ENCODE data around the gene USP34. TPM values are rescaled to one million over a fixed set of nuclear protein-coding genes. Genes with fewer than 3 reads are reported as not detected.

Gene USP34
- total and polyA plus RNA-seq, 2 of the 8 experiments (the other 6 are each of a cell fraction or from before 2014, with no cell fraction given) = 56.7 to 91.7 TPM

- peak overlapping the region; percentile 4; the same call in 1 of the 2 replicates for H3K18ac ChIP-seq (ENCODE audit: extremely low read depth, low read length)
- peaks cover 10% of the 10 kb centered on the region for H3K23me2 ChIP-seq (ENCODE audit: low read depth, low read length)
- no peak overlapping the region for H4K91ac ChIP-seq (replicated peaks; ENCODE audit: insufficient read length, low read length)
- no peak overlapping the region for H4K5ac ChIP-seq (ENCODE audit: insufficient read length, low read depth, low read length)
- H3K4ac ChIP-seq (replicated peaks; ENCODE audit: insufficient read length, low read depth, low read length) = no peak overlapping the region
- peak overlapping the region; percentile 84 for H4K8ac ChIP-seq (ENCODE audit: extremely low read depth, insufficient read depth, low read length)
- H2AFZ ChIP-seq (ENCODE audit: low read length) = 0 out of 2 replicates have a peak overlapping the region, but pooled peaks have one; percentile 9
- no peak overlapping the region for H3K23ac ChIP-seq (ENCODE audit: insufficient read length)
- no peak for FAIRE-seq
- H2BK5ac ChIP-seq (ENCODE audit: low read depth, low read length) = peak overlapping the region; percentile 0; the same call in 1 of the 2 replicates
- peak in 1 of 2 experiments; percentile 64 for DNase-seq (ENCODE audit: low read depth in 1 of 2, low spot score in 2 of 2)
- no peak overlapping the region for H2BK12ac ChIP-seq (ENCODE audit: low read depth, low read length)
- TF ChIP-seq TCF12 (IDR thresholded peaks at IDR 0.05; ENCODE audit: low read depth, low read length) = no peak
- no peak for TF ChIP-seq ASH2L (IDR thresholded peaks at IDR 0.05; ENCODE audit: low read length)
- TF ChIP-seq RAD21 (IDR thresholded peaks at IDR 0.05 in 1 of 2, conservative IDR thresholded peaks at IDR 0.05 in 1 of 2; ENCODE audit: low read depth in 2 of 2, low read length in 2 of 2) = no peak
- TF ChIP-seq SAP30 (IDR thresholded peaks at IDR 0.05; ENCODE audit: insufficient read depth, insufficient replicate concordance, low read length) = no peak
- peak in 1 of 2 experiments; percentile 1; a peak in 1 of 3 replicates for TF ChIP-seq POLR2A (IDR thresholded peaks at IDR 0.05; ENCODE audit: control extremely low read depth in 1 of 2, low read depth in 2 of 2, low read length in 2 of 2)
- peak; percentile 1 for TF ChIP-seq KDM4A (IDR thresholded peaks at IDR 0.05; ENCODE audit: low read depth, low read length, severe bottlenecking)
- H3K9ac ChIP-seq (replicated peaks in 1 of 4; ENCODE audit: extremely low read depth in 1 of 4, low read depth in 3 of 4, low read length in 3 of 4) = peak overlapping the region; percentile 79 to 89 (median 86)
- ChIA-PET CTCF (ENCODE audit: partially characterized antibody) (interaction anchor here (0.6 to 1.5 kb wide), 2 partner anchors 11 to 23 kb away, joined by 3 to 4 read pairs; no protein-coding TSS in a partner anchor), POLR2A (ENCODE audit: partially characterized antibody) (interaction anchor here (0.6 to 2.7 kb wide), 18 partner anchors 9 to 586 kb away, joined by 3 to 13 read pairs (median 4); partner anchors contain the start of genes PEX13 and PUS10)
- H2BK15ac ChIP-seq (ENCODE audit: low read length) = no peak overlapping the region
- H2BK120ac ChIP-seq (replicated peaks; ENCODE audit: low read depth, low read length) = no peak overlapping the region
- H3K14ac ChIP-seq (ENCODE audit: insufficient read length) = no peak overlapping the region
- peak overlapping the region; percentile 89; the same call in 1 of the 2 replicates for H3K27ac ChIP-seq (ENCODE audit: low read depth, low read length)
- no peaks in the 10 kb centered on the region for H3K9me3 ChIP-seq (ENCODE audit: insufficient read depth in 2 of 2, low read depth in 1 of 2, low read length in 1 of 2)
- H3K4me3 ChIP-seq (ENCODE audit: extremely low read depth in 1 of 4, insufficient read depth in 2 of 4, low read depth in 3 of 4, low read length in 4 of 4) = peak overlapping the region; percentile 51 to 95 (median 76)
- peak overlapping the region; percentile 63 to 80 for H3K4me2 ChIP-seq (ENCODE audit: insufficient read depth in 1 of 2, low read depth in 2 of 2, low read length in 2 of 2)
- no peak overlapping the region for H2AK5ac ChIP-seq (ENCODE audit: low read depth, low read length)
- peaks cover 0 to 5% (median 2%) of the 10 kb centered on the region in 4 experiments; a peak in 6 of 7 replicates for H3K27me3 ChIP-seq (replicated peaks in 1 of 4; ENCODE audit: control insufficient read depth in 3 of 4, extremely low read depth in 1 of 4, insufficient read depth in 3 of 4, low read length in 3 of 4)
- peaks cover 3 to 7% of the 10 kb centered on the region in 2 experiments; a peak in 1 of 4 replicates for H3K79me2 ChIP-seq (ENCODE audit: control insufficient read depth in 1 of 2, insufficient read depth in 2 of 2, low read length in 2 of 2)
- peaks cover 7% of the 10 kb centered on the region; the same call in 1 of the 2 replicates for H3K79me1 ChIP-seq (ENCODE audit: low read depth, low read length)
- WGBS, 2 experiments (ENCODE audit: extremely low coverage in 1 of 2, insufficient coverage in 1 of 2, insufficient read length in 1 of 2, insufficient replicate concordance in 2 of 2, low coverage in 1 of 2, low lambda C conversion rate in 2 of 2, missing lambda C conversion rate in 1 of 2) = 44% methylated on average over 40 of the region's 45 CpGs; no CpG with 5 or more reads in 1 of the 2 experiments
- H2BK20ac ChIP-seq (ENCODE audit: low read length) = no peak overlapping the region
- peaks cover 5 to 11% (median 7%) of the 10 kb centered on the region in 4 experiments; a peak in 6 of 7 replicates for H3K4me1 ChIP-seq (replicated peaks in 1 of 4; ENCODE audit: control insufficient read depth in 3 of 4, insufficient read depth in 4 of 4, low read length in 3 of 4)
- H4K20me1 ChIP-seq (replicated peaks in 1 of 2; ENCODE audit: control insufficient read depth in 1 of 2, insufficient read depth in 2 of 2, low read length in 2 of 2) = peaks cover 2% of the 10 kb centered on the region in 2 experiments
- peaks cover 2 to 30% (median 10%) of the 10 kb centered on the region in 4 experiments; a peak in 4 of 8 replicates for H3K36me3 ChIP-seq (ENCODE audit: control insufficient read depth in 2 of 4, insufficient read depth in 4 of 4, low read length in 3 of 4)
- H3K56ac ChIP-seq (replicated peaks; ENCODE audit: insufficient read length, low read depth, low read length) = no peak overlapping the region
These were observed 292.9 kb downstream of the USP34 start for GRCh38 chr2:61177727-61178549.

Measured in H1 (cell line).